Breast epithelium (tissue), 4 donors: ENCODE measurements around the gene RAC2. TPM values are rescaled to one million over a fixed set of nuclear protein-coding genes. Genes with fewer than 3 reads are reported as not detected.

ENCODE experiments used
- DNase-seq, 2 donors: peaks; one replicate each; pipeline ENCODE4 v3.0.0-alpha.2; 2019; ENCODE audit warnings: low spot score in 2 of 2
- H3K27ac ChIP-seq, 2 donors: fragments of 200-600 bp; sonication (generic) in 1 of 2; one replicate each; pipeline ENCODE4 v1.5.1; 2016 to 2019; ENCODE audit warnings: mild to moderate bottlenecking in 1 of 2
- H3K27me3 ChIP-seq, 2 donors: fragments of 200-600 bp; sonication (generic) in 1 of 2; one replicate each; pipeline versions ENCODE4 v1.5.1 to v1.6.0; 2017 to 2019; ENCODE audit warnings: control low read depth in 1 of 2, mild to moderate bottlenecking in 1 of 2
- H3K36me3 ChIP-seq: fragments of 200-600 bp; one replicate; pipeline ENCODE4 v1.5.1; 2019
- H3K4me1 ChIP-seq, 2 donors: fragments of 200-600 bp; sonication (generic); one replicate each; pipeline ENCODE4 v1.5.1; 2016 to 2019; ENCODE audit warnings: control low read depth in 1 of 2
- H3K4me3 ChIP-seq, 3 donors: fragments of 200-600 bp; sonication (generic); 1 replicate in 2 of 3; 2 replicates in 1 of 3; pipeline ENCODE4 v1.5.1; 2016 to 2019; ENCODE audit warnings: mild to moderate bottlenecking in 3 of 3, moderate library complexity in 2 of 3
- H3K9me3 ChIP-seq, 2 donors: fragments of 200-600 bp; sonication (generic) in 1 of 2; one replicate each; pipeline ENCODE4 v1.5.1; 2016 to 2019; ENCODE audit warnings: control low read depth in 1 of 2
- POLR2A ChIP-seq: fragments of 450-650 bp; IDR thresholded peaks from one replicate; pipeline ENCODE4 v1.6.1; 2016; ENCODE audit warnings: antibody characterized with exemption, mild to moderate bottlenecking, moderate library complexity
- POLR2AphosphoS5 ChIP-seq, 3 donors: sonication (generic); formaldehyde crosslinking; IDR thresholded peaks; one replicate each; pipeline ENCODE4 v1.6.1; 2017; ENCODE audit warnings: antibody characterized with exemption in 3 of 3
- intact Hi-C: fragments of 100-400 bp; cut with DNase I; formaldehyde crosslinking; loops from one replicate; pipeline ENCODE4 v1.15.1; 2023; ENCODE audit warnings: low total_unique reads
- total RNA-seq, 3 donors: library from RNA; depleted of rRNA; stranded (reverse); fragments of >200 nt; gene quantifications; one replicate each; pipeline ENCODE4 v1.1.0, GENCODE V29; 2016
- TF ChIP-seq, protein P1 (sequence below), 3 donors: fragments of 450-650 bp; IDR thresholded peaks; one replicate each; pipeline ENCODE4 v1.5.1; 2016 to 2017; ENCODE audit warnings: antibody characterized with exemption in 3 of 3, mild to moderate bottlenecking in 3 of 3, moderate library complexity in 3 of 3

RAC2 gene
- total RNA-seq, 3 donors from 2014 or later: 10.5 to 12.0 (median 11.5) TPM

DNA sequence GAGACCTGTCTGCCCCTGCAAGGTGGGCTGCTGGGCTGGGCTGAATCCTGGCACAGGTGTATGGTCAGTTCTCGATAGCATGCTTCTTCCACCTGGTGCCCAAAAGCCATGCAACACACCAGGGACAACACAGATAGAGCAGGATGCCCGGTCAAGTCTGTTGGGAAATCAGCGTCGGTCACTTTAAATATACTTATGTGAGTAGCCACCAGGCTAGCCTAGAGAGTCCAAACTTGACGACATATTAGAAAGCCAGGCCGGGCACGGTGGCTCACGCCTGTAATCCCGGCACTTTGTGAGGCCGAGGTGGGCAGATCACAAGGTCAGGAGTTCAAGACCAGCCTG lies 65.0 kb downstream of the RAC2 start:
- TF ChIP-seq POLR2AphosphoS5 (IDR thresholded peaks at IDR 0.05): no peak
- TF ChIP-seq, protein P1, sequence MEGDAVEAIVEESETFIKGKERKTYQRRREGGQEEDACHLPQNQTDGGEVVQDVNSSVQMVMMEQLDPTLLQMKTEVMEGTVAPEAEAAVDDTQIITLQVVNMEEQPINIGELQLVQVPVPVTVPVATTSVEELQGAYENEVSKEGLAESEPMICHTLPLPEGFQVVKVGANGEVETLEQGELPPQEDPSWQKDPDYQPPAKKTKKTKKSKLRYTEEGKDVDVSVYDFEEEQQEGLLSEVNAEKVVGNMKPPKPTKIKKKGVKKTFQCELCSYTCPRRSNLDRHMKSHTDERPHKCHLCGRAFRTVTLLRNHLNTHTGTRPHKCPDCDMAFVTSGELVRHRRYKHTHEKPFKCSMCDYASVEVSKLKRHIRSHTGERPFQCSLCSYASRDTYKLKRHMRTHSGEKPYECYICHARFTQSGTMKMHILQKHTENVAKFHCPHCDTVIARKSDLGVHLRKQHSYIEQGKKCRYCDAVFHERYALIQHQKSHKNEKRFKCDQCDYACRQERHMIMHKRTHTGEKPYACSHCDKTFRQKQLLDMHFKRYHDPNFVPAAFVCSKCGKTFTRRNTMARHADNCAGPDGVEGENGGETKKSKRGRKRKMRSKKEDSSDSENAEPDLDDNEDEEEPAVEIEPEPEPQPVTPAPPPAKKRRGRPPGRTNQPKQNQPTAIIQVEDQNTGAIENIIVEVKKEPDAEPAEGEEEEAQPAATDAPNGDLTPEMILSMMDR (IDR thresholded peaks at IDR 0.05): no peak
- no peak for TF ChIP-seq POLR2A
- no peak for DNase-seq
- Histone ChIP-seq H3K27me3 (no peaks in the 10 kb centered on the region), H3K4me3 (no peak overlapping the region), H3K9me3 (no peaks in the 10 kb centered on the region), H3K36me3 (no peaks in the 10 kb centered on the region), H3K4me1 (peaks cover 25 to 32% of the 10 kb centered on the region in 2 donors), H3K27ac (peak overlapping the region; percentile 78 to 79)
- intact Hi-C loops: no loop called here

DNA sequence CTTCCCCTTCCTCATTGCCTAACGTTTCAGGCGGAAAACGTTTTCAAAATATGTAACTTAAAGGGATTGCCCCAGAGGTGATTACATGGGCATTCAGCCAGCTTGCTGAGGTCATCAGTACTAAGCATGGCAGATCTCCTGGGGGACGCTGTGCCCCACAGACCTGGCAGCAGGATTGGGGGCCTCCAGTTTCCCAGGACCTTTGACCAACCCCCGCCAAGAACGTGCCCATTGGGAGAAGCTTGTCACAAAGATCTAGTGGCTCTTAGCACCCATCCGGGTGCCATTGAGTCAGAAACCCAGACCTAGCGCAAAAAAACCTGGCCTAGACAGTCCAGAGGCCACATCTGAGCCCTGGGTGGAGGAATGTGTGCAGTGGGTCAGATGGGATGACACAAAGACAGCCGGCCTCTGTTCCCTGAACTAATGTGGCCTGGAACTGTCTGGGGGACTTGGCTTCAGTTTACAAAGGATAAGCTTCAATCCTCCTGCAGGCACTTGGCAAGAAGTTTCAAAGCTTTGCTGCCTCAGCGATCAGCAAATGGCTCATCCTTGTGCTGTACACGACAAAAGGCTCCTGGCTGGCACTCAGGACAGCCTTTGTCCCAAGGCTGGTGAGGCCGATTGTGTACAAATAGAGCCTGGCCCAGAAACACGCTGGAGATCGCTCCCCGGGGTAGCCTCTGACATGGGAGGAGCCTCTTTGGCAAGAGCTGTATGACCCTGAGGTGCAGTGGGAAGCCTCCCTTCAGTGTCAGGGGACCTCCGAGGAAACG lies 65.5 kb downstream of the RAC2 start:
- DNase-seq: peak in 1 of 2 donors; percentile 36
- TF ChIP-seq POLR2A (no peak), POLR2AphosphoS5 (IDR thresholded peaks at IDR 0.05) (peak in 1 of 3 donors; percentile 13)
- peak overlapping the region; percentile 78 to 79 for H3K27ac ChIP-seq
- no peaks in the 10 kb centered on the region for H3K36me3 ChIP-seq
- H3K9me3 ChIP-seq: no peaks in the 10 kb centered on the region
- H3K27me3 ChIP-seq: no peaks in the 10 kb centered on the region
- intact Hi-C loops: no loop called here
- peaks cover 25 to 32% of the 10 kb centered on the region in 2 donors for H3K4me1 ChIP-seq
- no peak overlapping the region for H3K4me3 ChIP-seq

DNA sequence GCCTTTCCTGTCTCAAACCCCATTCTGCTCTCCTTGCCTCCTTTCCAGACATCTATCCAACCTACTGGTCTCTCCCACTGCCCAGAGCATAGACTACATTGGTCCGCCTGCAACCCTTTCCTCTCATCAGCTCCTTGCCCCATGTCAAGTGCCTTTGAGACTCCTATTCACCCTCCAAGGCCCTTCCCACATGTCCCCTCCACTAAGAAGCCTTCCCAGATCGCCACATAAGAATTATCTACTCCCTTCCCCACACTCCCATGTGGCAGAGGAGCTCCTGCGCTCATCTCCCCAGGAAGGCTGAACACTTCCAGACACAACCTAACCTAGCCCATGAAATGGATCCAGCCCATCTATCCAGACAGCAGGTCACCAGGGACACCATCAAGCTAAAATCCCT lies 66.3 kb downstream of the RAC2 start:
- H3K27me3 ChIP-seq: no peaks in the 10 kb centered on the region
- intact Hi-C loops: no loop called here
- peak overlapping the region; percentile 78 to 79 for H3K27ac ChIP-seq
- no peak overlapping the region for H3K4me3 ChIP-seq
- no peak for DNase-seq
- no peaks in the 10 kb centered on the region for H3K36me3 ChIP-seq
- TF ChIP-seq POLR2A (no peak), POLR2AphosphoS5 (IDR thresholded peaks at IDR 0.05) (no peak)
- TF ChIP-seq, protein P1 (IDR thresholded peaks at IDR 0.05): no peak
- peaks cover 25 to 32% of the 10 kb centered on the region in 2 donors for H3K4me1 ChIP-seq
- no peaks in the 10 kb centered on the region for H3K9me3 ChIP-seq

DNA sequence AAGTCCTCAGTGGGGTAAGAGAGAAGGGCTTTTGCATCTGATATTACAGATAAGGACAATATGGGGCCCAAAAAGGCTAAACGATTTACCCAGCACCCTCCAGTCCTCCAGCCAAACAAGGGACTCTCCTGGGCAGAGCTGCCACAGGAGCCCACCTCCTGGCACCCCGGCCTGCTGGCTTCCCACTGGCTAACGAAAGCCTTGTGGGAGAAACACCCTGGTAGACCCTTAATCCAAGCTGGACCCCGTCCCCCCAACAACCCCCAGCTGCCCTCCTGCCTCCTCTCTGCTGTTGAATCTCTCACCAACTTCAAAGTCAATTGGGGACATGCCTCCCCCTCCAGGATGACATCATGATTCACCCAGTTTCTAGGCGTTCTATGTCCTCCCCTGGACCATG lies 66.8 kb downstream of the RAC2 start:
- DNase-seq: no peak
- H3K27me3 ChIP-seq: no peaks in the 10 kb centered on the region
- H3K27ac ChIP-seq: peak overlapping the region; percentile 38 to 79
- H3K4me1 ChIP-seq: peaks cover 25 to 32% of the 10 kb centered on the region in 2 donors
- no peak overlapping the region for H3K4me3 ChIP-seq
- no peak for TF ChIP-seq POLR2A
- TF ChIP-seq, protein P1 (IDR thresholded peaks at IDR 0.05): no peak
- no peak for TF ChIP-seq POLR2AphosphoS5 (IDR thresholded peaks at IDR 0.05)
- intact Hi-C loops: no loop called here
- H3K36me3 ChIP-seq: no peaks in the 10 kb centered on the region
- H3K9me3 ChIP-seq: no peaks in the 10 kb centered on the region

DNA sequence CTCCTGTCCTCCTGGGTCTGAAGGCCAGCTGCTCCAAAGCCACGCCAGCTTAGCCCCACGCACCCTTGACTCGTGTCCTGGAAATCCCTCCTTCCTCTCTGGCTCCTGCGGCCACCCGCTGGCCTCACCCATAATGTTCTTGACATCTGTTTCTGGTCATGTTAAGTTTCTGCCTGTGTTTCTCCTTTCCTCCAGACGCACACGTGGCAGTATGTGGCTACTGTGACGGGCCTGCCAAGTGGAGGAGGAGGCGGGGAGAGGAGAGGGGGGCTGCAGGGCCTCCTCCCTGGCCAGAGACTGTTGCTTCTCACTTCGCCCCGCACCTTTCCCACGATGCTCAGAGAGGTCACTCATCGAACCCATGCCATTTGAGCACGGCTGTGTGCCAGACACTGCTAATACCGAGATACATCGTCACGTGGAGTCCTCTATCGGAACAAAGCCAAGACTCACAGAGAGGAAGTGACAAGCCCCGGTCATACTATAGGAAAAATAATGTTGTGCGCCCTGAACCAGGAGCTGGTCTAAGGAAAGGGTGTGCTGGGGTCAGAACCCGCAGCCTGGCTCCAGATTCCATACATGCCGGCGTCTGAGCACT lies 67.5 kb downstream of the RAC2 start:
- peak; percentile 51 to 58 for DNase-seq
- peak overlapping the region; percentile 42 to 79 for H3K27ac ChIP-seq
- TF ChIP-seq POLR2A (no peak), POLR2AphosphoS5 (IDR thresholded peaks at IDR 0.05) (peak; percentile 45 to 77 (median 61))
- TF ChIP-seq, protein P1 (IDR thresholded peaks at IDR 0.05): no peak
- H3K36me3 ChIP-seq: no peaks in the 10 kb centered on the region
- H3K4me3 ChIP-seq: peak overlapping the region in 1 of 3 donors; percentile 57
- no peaks in the 10 kb centered on the region for H3K27me3 ChIP-seq
- H3K4me1 ChIP-seq: peaks cover 25 to 32% of the 10 kb centered on the region in 2 donors
- intact Hi-C loops: no loop called here
- H3K9me3 ChIP-seq: no peaks in the 10 kb centered on the region
